TTC549 (cell line): Measurements from ENCODE around the gene GALNT18.

Experiments used
- FAIRE-seq: peaks from 2 replicates; lab custom pipeline; 2012; peaks lifted over from hg19 to GRCh38; lab: Jason Lieb, UNC

Gene GALNT18

GRCh38 chr11:11297578-11297977 lies 324.2 kb downstream of the GALNT18 start:
- FAIRE-seq: no peak

- no peak for FAIRE-seq
Observed at GRCh38 chr11:11296434-11296833, 325.4 kb downstream of the GALNT18 start.

GRCh38 chr11:11294551-11294855 lies 327.3 kb downstream of the GALNT18 start:
- FAIRE-seq: no peak

GRCh38 chr11:11293798-11294550 lies 327.8 kb downstream of the GALNT18 start:
- no peak for FAIRE-seq

- FAIRE-seq: no peak
Observed at GRCh38 chr11:11292839-11293238, 329.0 kb downstream of the GALNT18 start.

- no peak for FAIRE-seq
Observed at GRCh38 chr11:11291041-11292015, 330.5 kb downstream of the GALNT18 start.

- FAIRE-seq: no peak
Observed at GRCh38 chr11:11290354-11290753, 331.5 kb downstream of the GALNT18 start.

- FAIRE-seq: no peak
Observed at GRCh38 chr11:11289669-11290068, 332.1 kb downstream of the GALNT18 start.

- no peak for FAIRE-seq
Observed at GRCh38 chr11:11288972-11289616, 332.7 kb downstream of the GALNT18 start.

GRCh38 chr11:11284481-11284880 lies 337.3 kb downstream of the GALNT18 start:
- no peak for FAIRE-seq

GRCh38 chr11:11281626-11282025 lies 340.2 kb downstream of the GALNT18 start:
- no peak for FAIRE-seq

- no peak for FAIRE-seq
Observed at GRCh38 chr11:11280826-11281225, 341.0 kb downstream of the GALNT18 start.

GRCh38 chr11:11279956-11280689 lies 341.7 kb downstream of the GALNT18 start:
- FAIRE-seq: no peak

GRCh38 chr11:11272254-11272653 lies 349.6 kb downstream of the GALNT18 start:
- FAIRE-seq: no peak

GRCh38 chr11:11270236-11270775 lies 351.5 kb downstream of the GALNT18 start:
- FAIRE-seq: no peak

- no peak for FAIRE-seq
Observed at GRCh38 chr11:11268706-11269105, 353.1 kb downstream of the GALNT18 start.

- no peak for FAIRE-seq
Observed at GRCh38 chr11:11268119-11268518, 353.7 kb downstream of the GALNT18 start.

- no peak for FAIRE-seq
Observed at GRCh38 chr11:11267312-11267711, 354.5 kb downstream of the GALNT18 start.

GRCh38 chr11:11265994-11266606 lies 355.7 kb downstream of the GALNT18 start:
- no peak for FAIRE-seq

- FAIRE-seq: no peak
Observed at GRCh38 chr11:11265320-11265719, 356.5 kb downstream of the GALNT18 start.

- FAIRE-seq: no peak
Observed at GRCh38 chr11:11263238-11264005, 358.4 kb downstream of the GALNT18 start.
